ENCODE data around the gene ARG2. TPM values are rescaled to one million over a fixed set of nuclear protein-coding genes. Genes with fewer than 3 reads are reported as not detected.

The ARG2 gene
- total and polyA plus RNA-seq, 10 of the 15 experiments (the other 5 are each of a cell fraction or from before 2014, with no cell fraction given), result 0.48 to 7.8 (median 1.1) TPM

- TF ChIP-seq NFYA (IDR thresholded peaks at IDR 0.05; ENCODE audit: borderline replicate concordance, low read depth, low read length) (no peak), SMC3 (IDR thresholded peaks at IDR 0.05; ENCODE audit: borderline replicate concordance, low read length) (no peak)
Measured at GRCh38 chr14:67627519-67627918, 7.8 kb downstream of the ARG2 start (continued).

DNA sequence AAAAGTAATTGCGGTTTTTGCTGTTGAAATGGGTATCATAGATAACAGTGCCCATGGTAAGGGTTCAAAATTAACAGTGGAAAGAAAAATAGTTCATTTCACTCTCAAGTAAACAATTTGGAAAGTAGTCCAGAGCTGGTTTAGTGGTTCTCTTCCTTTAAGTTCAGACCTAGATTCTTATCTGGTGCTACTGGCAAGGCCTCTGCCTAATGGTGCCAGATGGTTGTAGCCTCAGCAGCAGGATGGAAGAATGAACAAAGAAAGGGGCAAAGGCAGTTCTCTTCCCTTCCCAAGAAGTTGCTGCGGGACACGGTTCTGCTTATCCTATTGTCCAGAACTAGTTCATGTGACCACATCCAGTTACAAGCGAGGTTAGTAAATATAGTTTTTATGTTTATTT, 10.5 kb downstream of the ARG2 start:
- Histone ChIP-seq H3K36me3 (ENCODE audit: control insufficient read depth in 2 of 2, insufficient read depth in 2 of 2, low read length in 1 of 2) (no peaks in the 10 kb centered on the region), H3K27me3 (replicated peaks in 1 of 2; ENCODE audit: control insufficient read depth in 2 of 2, insufficient read depth in 2 of 2, low read length in 1 of 2) (no peaks in the 10 kb centered on the region), H2AFZ (ENCODE audit: control insufficient read depth, low read depth, low read length) (no peak overlapping the region), H3K79me2 (ENCODE audit: control insufficient read depth, insufficient read depth, low read length) (no peaks in the 10 kb centered on the region), H3K9me3 (replicated peaks; ENCODE audit: control insufficient read depth, insufficient read depth, low read length) (no peaks in the 10 kb centered on the region), H3K4me1 (ENCODE audit: control insufficient read depth, insufficient read depth, low read length) (no peaks in the 10 kb centered on the region), H3K4me3 (no peak overlapping the region), H3K27ac (ENCODE audit: control insufficient read depth, insufficient read depth) (no peak overlapping the region), H3K9ac (ENCODE audit: control insufficient read depth, insufficient read depth, low read length) (no peak overlapping the region), H3K4me2 (ENCODE audit: control insufficient read depth, insufficient read depth) (no peak overlapping the region), H4K20me1 (ENCODE audit: control insufficient read depth, insufficient read depth) (no peaks in the 10 kb centered on the region)
- POLR2A ChIA-PET, result no interaction called here
- in situ Hi-C loops (cut with MboI), result no loop called here
- ATAC-seq, result no peak
- BruUV-seq (replicated peaks), result no TSS peak
- no peak for FAIRE-seq
- WGBS (ENCODE audit: insufficient coverage, insufficient replicate concordance, low lambda C conversion rate, missing lambda C conversion rate), result 50% methylated on average over 4 of the region's 4 CpGs
- RAD21 ChIA-PET (ENCODE audit: unreplicated experiment), result no interaction called here
- CTCF ChIA-PET, result interaction anchor here (0.8 to 3.1 kb wide), 2 partner anchors 11 to 74 kb away, joined by 3 to 14 read pairs; partner anchors contain the start of gene ARG2
- no peak for TF ChIP-seq ELK1 (IDR thresholded peaks at IDR 0.05; ENCODE audit: low read depth, low read length)
- TF ChIP-seq YY1 (IDR thresholded peaks at IDR 0.05; ENCODE audit: low read depth, low read length), result no peak
- TF ChIP-seq, protein P1, sequence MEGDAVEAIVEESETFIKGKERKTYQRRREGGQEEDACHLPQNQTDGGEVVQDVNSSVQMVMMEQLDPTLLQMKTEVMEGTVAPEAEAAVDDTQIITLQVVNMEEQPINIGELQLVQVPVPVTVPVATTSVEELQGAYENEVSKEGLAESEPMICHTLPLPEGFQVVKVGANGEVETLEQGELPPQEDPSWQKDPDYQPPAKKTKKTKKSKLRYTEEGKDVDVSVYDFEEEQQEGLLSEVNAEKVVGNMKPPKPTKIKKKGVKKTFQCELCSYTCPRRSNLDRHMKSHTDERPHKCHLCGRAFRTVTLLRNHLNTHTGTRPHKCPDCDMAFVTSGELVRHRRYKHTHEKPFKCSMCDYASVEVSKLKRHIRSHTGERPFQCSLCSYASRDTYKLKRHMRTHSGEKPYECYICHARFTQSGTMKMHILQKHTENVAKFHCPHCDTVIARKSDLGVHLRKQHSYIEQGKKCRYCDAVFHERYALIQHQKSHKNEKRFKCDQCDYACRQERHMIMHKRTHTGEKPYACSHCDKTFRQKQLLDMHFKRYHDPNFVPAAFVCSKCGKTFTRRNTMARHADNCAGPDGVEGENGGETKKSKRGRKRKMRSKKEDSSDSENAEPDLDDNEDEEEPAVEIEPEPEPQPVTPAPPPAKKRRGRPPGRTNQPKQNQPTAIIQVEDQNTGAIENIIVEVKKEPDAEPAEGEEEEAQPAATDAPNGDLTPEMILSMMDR (IDR thresholded peaks at IDR 0.05 in 2 of 3, conservative IDR thresholded peaks at IDR 0.05 in 1 of 3; ENCODE audit: control insufficient read depth in 2 of 3, extremely low read depth in 1 of 3, insufficient read depth in 1 of 3, low read depth in 3 of 3, low read length in 3 of 3), result no peak
- no peak for TF ChIP-seq SREBF2 (IDR thresholded peaks at IDR 0.05; ENCODE audit: low read length)
- no peak for TF ChIP-seq MYB (IDR thresholded peaks at IDR 0.05; ENCODE audit: borderline replicate concordance, low read depth, low read length)
- TF ChIP-seq SMC3 (IDR thresholded peaks at IDR 0.05; ENCODE audit: borderline replicate concordance, low read length), result no peak
- TF ChIP-seq, protein P2, sequence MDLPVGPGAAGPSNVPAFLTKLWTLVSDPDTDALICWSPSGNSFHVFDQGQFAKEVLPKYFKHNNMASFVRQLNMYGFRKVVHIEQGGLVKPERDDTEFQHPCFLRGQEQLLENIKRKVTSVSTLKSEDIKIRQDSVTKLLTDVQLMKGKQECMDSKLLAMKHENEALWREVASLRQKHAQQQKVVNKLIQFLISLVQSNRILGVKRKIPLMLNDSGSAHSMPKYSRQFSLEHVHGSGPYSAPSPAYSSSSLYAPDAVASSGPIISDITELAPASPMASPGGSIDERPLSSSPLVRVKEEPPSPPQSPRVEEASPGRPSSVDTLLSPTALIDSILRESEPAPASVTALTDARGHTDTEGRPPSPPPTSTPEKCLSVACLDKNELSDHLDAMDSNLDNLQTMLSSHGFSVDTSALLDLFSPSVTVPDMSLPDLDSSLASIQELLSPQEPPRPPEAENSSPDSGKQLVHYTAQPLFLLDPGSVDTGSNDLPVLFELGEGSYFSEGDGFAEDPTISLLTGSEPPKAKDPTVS (IDR thresholded peaks at IDR 0.05; ENCODE audit: low read depth, low read length), result no peak
- no peak for TF ChIP-seq JUNB (IDR thresholded peaks at IDR 0.05)
- no peak for TF ChIP-seq YBX1 (IDR thresholded peaks at IDR 0.05)
- TF ChIP-seq GABPA (IDR thresholded peaks at IDR 0.05; ENCODE audit: low read depth), result no peak
- TF ChIP-seq ZNF622 (IDR thresholded peaks at IDR 0.05), result no peak
- TF ChIP-seq ZSCAN29 (IDR thresholded peaks at IDR 0.05), result no peak
- no peak for TF ChIP-seq IKZF2 (IDR thresholded peaks at IDR 0.05)
- no peak for TF ChIP-seq PAX5 (IDR thresholded peaks at IDR 0.05; ENCODE audit: borderline replicate concordance, low read depth, low read length)
- SMC1A ChIA-PET (ENCODE audit: uncharacterized antibody, unreplicated experiment), result interaction anchor here (0.7 to 1.5 kb wide), 3 partner anchors 73 to 74 kb away, joined by 3 to 4 read pairs (median 3); no protein-coding TSS in a partner anchor
- intact Hi-C loops (cut with micrococcal nuclease; ENCODE audit: unreplicated experiment), result no loop called here
- no peak for DNase-seq (ENCODE audit: low read depth, low spot score)
